ENCODE results near the gene HS3ST2.
A peak's percentile ranks its signal among the peaks of the same experiment; 100 is the strongest.

HS3ST2 gene

DNA sequence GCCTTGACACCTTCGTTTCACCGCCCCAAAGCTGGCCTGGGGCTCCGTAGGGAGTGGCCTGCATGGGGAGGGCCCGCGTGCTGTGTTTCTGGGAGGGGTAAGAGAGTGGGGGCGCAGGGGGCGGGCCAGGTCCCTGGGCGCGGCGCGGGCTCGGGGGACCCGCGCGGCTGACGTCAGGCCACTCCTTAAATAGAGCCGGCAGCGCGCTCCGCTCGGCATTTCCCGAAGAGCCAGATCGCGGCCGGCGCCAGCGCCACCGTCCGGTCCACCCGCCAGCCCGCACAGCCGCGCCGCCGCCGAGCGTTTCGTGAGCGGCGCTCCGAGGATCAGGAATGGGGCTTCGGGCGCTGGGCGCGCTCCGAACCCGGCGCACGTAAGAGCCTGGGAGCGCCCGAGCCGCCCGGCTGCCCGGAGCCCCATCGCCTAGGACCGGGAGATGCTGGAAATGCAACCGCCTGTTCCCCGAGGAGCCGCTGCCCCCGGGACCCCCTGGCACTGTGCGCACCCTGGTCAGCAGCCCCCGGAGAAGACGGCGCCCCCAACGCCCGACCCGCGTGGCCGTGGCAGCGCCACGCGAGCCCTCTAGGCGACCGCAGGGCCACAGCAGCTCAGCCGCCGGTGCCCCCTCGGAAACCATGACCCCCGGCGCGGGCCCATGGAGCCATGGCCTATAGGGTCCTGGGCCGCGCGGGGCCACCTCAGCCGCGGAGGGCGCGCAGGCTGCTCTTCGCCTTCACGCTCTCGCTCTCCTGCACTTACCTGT, at the start of gene HS3ST2:
Gene HS3ST2 (plus strand): TSS at position 215 of the 763 bp plus-strand sequence. CDS start 449 bp downstream, at position 664.
- Histone ChIP-seq H3K9me3 (ENCODE audit: low read length) (no peaks in the 10 kb centered on the region), H3K27ac (ENCODE audit: low read depth, low read length) (no peak within 1 kb of the TSS), H3K9ac (ENCODE audit: low read length) (no peak within 1 kb of the TSS), H3K4me3 (ENCODE audit: low read depth in 1 of 2, low read length in 2 of 2) (peak within 1 kb of the TSS; percentile 39 to 72), H3K27me3 (ENCODE audit: control insufficient read depth in 1 of 2, insufficient read depth in 2 of 2, low read length in 2 of 2) (peaks cover 8 to 31% of the 10 kb centered on the region in 2 donors), H3K36me3 (ENCODE audit: insufficient read depth, low read length) (no peaks in the 10 kb centered on the region), H3K4me1 (ENCODE audit: insufficient read depth, low read length) (peaks cover 5% of the 10 kb centered on the region)

DNA sequence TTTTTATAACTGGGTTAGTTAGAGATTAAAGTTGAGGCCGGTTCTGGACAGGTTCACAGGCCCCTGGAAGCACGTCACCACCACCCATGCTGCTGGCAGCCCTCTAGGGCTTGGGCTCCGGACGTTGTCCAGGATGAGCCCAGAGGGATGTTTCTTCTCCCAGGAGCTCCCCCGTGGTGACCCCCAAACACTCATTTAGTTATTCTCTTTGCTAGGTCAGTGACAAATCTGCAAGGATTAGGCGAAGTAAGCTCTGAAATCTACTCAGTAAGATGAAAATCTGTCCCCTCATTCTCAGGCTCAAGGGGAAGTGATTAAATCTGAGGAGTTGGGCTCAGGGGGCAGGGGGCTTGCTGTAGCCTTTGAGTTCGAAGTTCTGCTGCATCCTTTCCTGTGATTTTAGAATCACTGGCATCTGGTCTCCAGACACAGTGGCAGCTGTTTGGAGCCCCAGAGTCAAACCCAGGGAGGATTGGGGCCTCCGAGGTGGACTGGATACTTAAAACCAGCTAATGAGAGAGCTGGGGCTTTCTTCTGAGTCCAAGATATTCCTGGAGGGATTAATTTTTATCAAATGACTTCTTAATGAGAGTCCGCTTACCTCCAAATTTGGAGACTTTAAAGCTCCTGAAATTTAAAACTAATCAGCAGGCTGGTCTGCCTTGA, 49.2 kb upstream of the HS3ST2 start:
- no peaks in the 10 kb centered on the region for H3K36me3 ChIP-seq (ENCODE audit: insufficient read depth, low read length)
- H3K27ac ChIP-seq (ENCODE audit: low read depth, low read length): peak overlapping the region; percentile 74
- H3K9ac ChIP-seq (ENCODE audit: low read length): no peak overlapping the region
- no peaks in the 10 kb centered on the region for H3K27me3 ChIP-seq (ENCODE audit: control insufficient read depth in 1 of 2, insufficient read depth in 2 of 2, low read length in 2 of 2)
- H3K9me3 ChIP-seq (ENCODE audit: low read length): no peaks in the 10 kb centered on the region
- peaks cover 35% of the 10 kb centered on the region for H3K4me1 ChIP-seq (ENCODE audit: insufficient read depth, low read length)
- no peak overlapping the region for H3K4me3 ChIP-seq (ENCODE audit: low read depth in 1 of 2, low read length in 2 of 2)

DNA sequence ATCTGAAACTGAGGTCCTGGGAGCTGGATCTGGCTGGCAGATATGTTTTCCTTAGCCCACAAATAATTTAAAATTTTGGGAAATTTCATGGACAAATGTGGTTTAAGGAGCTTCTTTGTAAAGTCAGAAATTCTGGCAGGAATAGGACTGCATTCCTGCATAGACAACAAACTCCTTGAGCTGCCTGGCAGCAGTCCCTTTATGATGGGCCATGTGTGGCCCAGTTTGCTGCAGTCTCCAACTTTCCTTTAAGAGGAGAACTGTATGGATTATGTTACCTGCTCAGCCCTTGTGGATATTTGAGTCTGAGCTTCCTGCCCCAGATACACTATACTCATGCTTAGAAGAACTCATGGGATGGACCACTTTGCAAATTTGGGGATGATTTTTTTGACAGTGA, 48.5 kb upstream of the HS3ST2 start:
- no peak overlapping the region for H3K27ac ChIP-seq (ENCODE audit: low read depth, low read length)
- no peak overlapping the region for H3K4me3 ChIP-seq (ENCODE audit: low read depth in 1 of 2, low read length in 2 of 2)
- H3K9ac ChIP-seq (ENCODE audit: low read length): no peak overlapping the region
- no peaks in the 10 kb centered on the region for H3K27me3 ChIP-seq (ENCODE audit: control insufficient read depth in 1 of 2, insufficient read depth in 2 of 2, low read length in 2 of 2)
- H3K9me3 ChIP-seq (ENCODE audit: low read length): no peaks in the 10 kb centered on the region
- H3K36me3 ChIP-seq (ENCODE audit: insufficient read depth, low read length): no peaks in the 10 kb centered on the region
- peaks cover 35% of the 10 kb centered on the region for H3K4me1 ChIP-seq (ENCODE audit: insufficient read depth, low read length)

DNA sequence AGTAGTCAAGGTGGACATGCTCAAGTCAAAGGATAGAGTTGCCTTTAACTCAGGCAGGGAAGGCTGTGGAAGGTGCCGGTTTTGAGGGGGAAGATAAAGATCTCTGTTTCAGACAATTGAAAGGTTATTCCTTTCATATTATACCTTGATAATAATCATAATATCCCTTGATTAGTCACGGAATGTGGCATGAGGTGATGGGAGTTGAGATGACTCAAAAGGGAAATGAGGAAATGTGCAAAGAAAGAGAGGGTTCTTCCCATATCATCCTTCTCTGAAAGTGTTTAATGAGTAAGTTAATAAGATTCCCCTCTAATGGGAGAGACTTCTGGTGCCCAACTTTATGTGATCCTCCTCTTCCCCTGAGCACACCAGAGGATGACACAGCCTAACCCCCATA, 43.1 kb upstream of the HS3ST2 start:
- H3K9ac ChIP-seq (ENCODE audit: low read length): no peak overlapping the region
- no peaks in the 10 kb centered on the region for H3K36me3 ChIP-seq (ENCODE audit: insufficient read depth, low read length)
- H3K27me3 ChIP-seq (ENCODE audit: control insufficient read depth in 1 of 2, insufficient read depth in 2 of 2, low read length in 2 of 2): no peaks in the 10 kb centered on the region
- no peaks in the 10 kb centered on the region for H3K9me3 ChIP-seq (ENCODE audit: low read length)
- H3K4me1 ChIP-seq (ENCODE audit: insufficient read depth, low read length): peaks cover 3% of the 10 kb centered on the region
- no peak overlapping the region for H3K4me3 ChIP-seq (ENCODE audit: low read depth in 1 of 2, low read length in 2 of 2)
- no peak overlapping the region for H3K27ac ChIP-seq (ENCODE audit: low read depth, low read length)

DNA sequence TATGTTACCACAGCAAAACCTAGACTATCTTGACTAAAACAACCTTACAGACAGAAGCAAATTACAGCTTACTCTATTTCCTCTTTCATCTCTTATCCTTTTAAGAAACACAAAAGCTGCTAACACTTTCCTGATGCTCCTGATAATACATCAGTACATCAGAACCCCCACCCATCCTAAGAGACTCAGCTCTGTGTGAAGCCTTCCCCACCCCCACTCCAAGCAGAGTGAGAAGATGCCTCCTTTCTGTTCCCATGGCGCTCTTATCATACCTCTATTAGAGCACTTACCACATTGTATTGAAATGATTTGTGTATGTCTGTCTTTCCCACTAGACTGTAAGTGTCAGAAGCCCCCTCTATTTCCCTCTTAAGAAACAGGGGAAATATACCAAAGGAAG, 42.4 kb upstream of the HS3ST2 start:
- Histone ChIP-seq H3K9ac (ENCODE audit: low read length) (no peak overlapping the region), H3K27me3 (ENCODE audit: control insufficient read depth in 1 of 2, insufficient read depth in 2 of 2, low read length in 2 of 2) (no peaks in the 10 kb centered on the region), H3K4me3 (ENCODE audit: low read depth in 1 of 2, low read length in 2 of 2) (no peak overlapping the region), H3K9me3 (ENCODE audit: low read length) (no peaks in the 10 kb centered on the region), H3K27ac (ENCODE audit: low read depth, low read length) (no peak overlapping the region), H3K36me3 (ENCODE audit: insufficient read depth, low read length) (no peaks in the 10 kb centered on the region), H3K4me1 (ENCODE audit: insufficient read depth, low read length) (no peaks in the 10 kb centered on the region)

DNA sequence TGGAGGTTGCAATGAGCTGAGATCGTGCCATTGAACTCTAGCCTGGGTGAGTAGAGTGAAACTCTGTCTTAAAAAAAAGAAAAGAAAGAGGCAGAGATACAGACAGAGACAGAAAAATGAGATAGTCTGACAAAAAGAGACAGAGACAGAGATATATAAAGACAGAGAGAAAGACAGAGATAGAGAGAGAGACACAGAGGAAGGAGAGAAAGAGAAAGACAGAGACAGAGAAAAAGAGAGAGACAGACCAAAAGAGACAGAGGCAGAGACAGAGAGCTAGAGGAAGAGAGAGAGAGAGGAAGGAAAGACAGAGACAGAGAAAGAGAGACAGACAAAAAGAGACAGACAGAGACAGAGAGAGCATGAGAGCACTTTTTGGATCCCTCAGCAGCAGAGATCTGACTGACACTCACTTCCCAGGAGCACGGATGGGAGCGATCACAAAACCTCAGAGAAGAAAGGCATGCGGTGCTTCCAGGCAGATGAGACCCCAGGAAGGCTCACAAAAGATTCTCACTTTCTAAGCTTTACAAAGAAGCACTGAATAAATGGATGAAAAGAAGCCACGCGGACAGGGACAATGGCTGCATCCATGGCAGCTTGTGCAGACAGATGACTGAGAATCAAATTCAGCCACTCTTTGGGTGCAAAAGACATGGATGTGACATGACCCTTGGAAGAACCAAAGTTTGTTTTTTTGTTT, 38.6 kb upstream of the HS3ST2 start:
- Histone ChIP-seq H3K27me3 (ENCODE audit: control insufficient read depth in 1 of 2, insufficient read depth in 2 of 2, low read length in 2 of 2) (no peaks in the 10 kb centered on the region), H3K9ac (ENCODE audit: low read length) (no peak overlapping the region), H3K4me1 (ENCODE audit: insufficient read depth, low read length) (no peaks in the 10 kb centered on the region), H3K9me3 (ENCODE audit: low read length) (no peaks in the 10 kb centered on the region), H3K36me3 (ENCODE audit: insufficient read depth, low read length) (no peaks in the 10 kb centered on the region), H3K4me3 (ENCODE audit: low read depth in 1 of 2, low read length in 2 of 2) (no peak overlapping the region), H3K27ac (ENCODE audit: low read depth, low read length) (no peak overlapping the region)

DNA sequence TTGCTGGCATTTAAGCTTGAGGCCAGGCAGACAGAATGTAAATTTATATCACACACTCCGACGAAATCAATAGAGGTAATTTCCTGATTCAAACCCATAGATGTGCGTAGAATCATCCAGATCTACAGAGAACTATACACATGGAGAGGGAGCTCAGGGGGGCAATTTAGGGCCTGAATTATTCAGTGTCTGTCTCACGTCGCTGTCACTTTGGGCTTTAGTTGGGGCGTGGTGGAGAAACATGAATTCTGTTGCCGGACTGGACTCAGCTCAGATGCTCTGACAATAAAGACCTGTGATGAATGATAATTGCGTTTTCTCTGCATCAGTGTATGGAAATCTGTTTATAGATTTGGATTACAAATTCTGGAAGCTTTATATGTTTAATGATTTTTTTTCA, 32.5 kb upstream of the HS3ST2 start:
- no peaks in the 10 kb centered on the region for H3K9me3 ChIP-seq (ENCODE audit: low read length)
- H3K4me3 ChIP-seq (ENCODE audit: low read depth in 1 of 2, low read length in 2 of 2): no peak overlapping the region
- H3K36me3 ChIP-seq (ENCODE audit: insufficient read depth, low read length): no peaks in the 10 kb centered on the region
- no peak overlapping the region for H3K27ac ChIP-seq (ENCODE audit: low read depth, low read length)
- no peaks in the 10 kb centered on the region for H3K27me3 ChIP-seq (ENCODE audit: control insufficient read depth in 1 of 2, insufficient read depth in 2 of 2, low read length in 2 of 2)
- no peak overlapping the region for H3K9ac ChIP-seq (ENCODE audit: low read length)
- H3K4me1 ChIP-seq (ENCODE audit: insufficient read depth, low read length): no peaks in the 10 kb centered on the region

DNA sequence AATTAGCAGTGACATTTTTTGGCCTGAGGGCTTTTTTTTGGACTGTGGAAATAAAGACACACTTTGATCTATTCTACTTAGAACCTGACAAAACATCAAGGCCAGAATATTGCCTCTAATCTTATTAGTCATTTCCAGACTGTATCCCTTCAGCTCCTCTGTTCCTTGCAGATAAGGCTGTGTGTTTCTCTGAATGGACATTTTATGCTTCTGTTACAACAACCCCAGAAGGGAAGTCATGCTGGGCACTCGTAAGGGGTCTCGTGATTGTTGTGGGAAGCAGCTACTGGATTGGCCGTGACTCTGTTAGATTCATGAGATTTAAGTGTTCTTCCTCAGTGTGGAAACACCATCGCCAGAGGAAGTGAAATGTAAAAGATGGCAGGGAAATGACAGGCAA, 31.6 kb upstream of the HS3ST2 start:
- Histone ChIP-seq H3K36me3 (ENCODE audit: insufficient read depth, low read length) (no peaks in the 10 kb centered on the region), H3K4me1 (ENCODE audit: insufficient read depth, low read length) (peaks cover 3% of the 10 kb centered on the region), H3K27ac (ENCODE audit: low read depth, low read length) (no peak overlapping the region), H3K27me3 (ENCODE audit: control insufficient read depth in 1 of 2, insufficient read depth in 2 of 2, low read length in 2 of 2) (no peaks in the 10 kb centered on the region), H3K4me3 (ENCODE audit: low read depth in 1 of 2, low read length in 2 of 2) (no peak overlapping the region), H3K9me3 (ENCODE audit: low read length) (no peaks in the 10 kb centered on the region), H3K9ac (ENCODE audit: low read length) (no peak overlapping the region)

DNA sequence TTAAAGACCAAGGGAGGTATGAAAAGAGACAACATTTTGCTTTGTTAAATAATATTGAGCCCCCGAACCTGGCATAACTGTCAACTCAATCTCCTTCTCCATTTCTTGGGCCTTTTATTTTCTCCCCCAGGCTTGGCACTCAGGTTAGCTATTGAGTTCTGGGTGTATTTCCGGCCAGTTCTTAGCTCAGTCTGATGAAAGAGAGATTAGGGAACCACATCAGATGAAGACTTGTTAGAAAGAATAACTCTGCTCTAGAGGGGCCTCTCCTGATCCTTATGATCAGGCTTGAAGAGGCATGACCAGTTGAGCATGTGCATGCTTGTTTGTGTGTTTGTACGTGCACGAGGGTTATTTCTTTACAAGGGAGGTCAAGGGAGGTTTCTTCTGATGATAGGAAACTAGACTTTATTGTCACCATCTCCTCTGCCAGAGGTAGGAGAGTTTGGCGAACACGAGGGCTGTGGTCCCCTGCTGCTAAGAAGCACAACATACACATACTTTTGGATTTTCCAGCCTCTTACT, 29.2 kb upstream of the HS3ST2 start:
- Histone ChIP-seq H3K4me3 (ENCODE audit: low read depth in 1 of 2, low read length in 2 of 2) (no peak overlapping the region), H3K27ac (ENCODE audit: low read depth, low read length) (no peak overlapping the region), H3K9ac (ENCODE audit: low read length) (no peak overlapping the region), H3K27me3 (ENCODE audit: control insufficient read depth in 1 of 2, insufficient read depth in 2 of 2, low read length in 2 of 2) (no peaks in the 10 kb centered on the region), H3K9me3 (ENCODE audit: low read length) (no peaks in the 10 kb centered on the region), H3K4me1 (ENCODE audit: insufficient read depth, low read length) (peaks cover 19% of the 10 kb centered on the region), H3K36me3 (ENCODE audit: insufficient read depth, low read length) (no peaks in the 10 kb centered on the region)

DNA sequence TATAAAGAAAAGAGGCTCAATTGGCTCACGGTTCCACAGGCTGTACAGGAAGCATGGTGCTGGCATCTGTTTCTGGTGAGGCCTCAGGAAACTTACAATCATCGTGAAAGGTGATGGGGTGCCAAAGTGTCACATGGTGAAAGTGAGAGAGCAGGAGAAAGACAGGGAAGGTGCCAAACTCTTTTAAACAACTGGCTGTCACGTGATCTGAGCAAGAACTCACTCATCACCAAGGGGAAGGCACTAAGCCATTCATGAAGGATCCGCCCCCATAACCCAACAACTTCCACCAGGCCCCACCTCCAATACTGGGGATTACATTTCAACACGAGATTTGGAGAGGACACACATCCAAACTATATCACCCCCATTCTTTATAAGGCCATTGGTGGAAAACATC, 28.4 kb upstream of the HS3ST2 start:
- no peak overlapping the region for H3K27ac ChIP-seq (ENCODE audit: low read depth, low read length)

DNA sequence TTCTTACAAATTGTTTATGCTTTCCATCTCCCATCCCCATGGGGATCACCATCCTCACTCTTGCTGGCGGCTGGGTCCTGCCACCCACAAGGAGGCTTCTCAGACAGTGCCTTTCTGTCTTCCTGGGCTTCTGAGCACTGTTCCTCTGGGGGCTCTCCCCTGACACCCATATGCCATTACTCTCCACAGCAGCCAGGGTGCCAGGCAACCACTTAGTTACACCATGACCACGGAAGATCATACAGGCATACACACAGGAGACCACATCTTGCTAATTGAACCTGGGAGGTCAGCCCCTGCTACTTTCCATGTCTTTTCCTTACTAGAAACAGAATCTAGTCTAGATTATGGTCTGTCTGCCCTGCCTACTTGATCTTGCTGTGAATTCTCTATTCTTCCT, 27.7 kb upstream of the HS3ST2 start:
- Histone ChIP-seq H3K4me3 (ENCODE audit: low read depth in 1 of 2, low read length in 2 of 2) (no peak overlapping the region), H3K9ac (ENCODE audit: low read length) (no peak overlapping the region), H3K27me3 (ENCODE audit: control insufficient read depth in 1 of 2, insufficient read depth in 2 of 2, low read length in 2 of 2) (no peaks in the 10 kb centered on the region), H3K4me1 (ENCODE audit: insufficient read depth, low read length) (peaks cover 19% of the 10 kb centered on the region), H3K9me3 (ENCODE audit: low read length) (no peaks in the 10 kb centered on the region), H3K27ac (ENCODE audit: low read depth, low read length) (no peak overlapping the region), H3K36me3 (ENCODE audit: insufficient read depth, low read length) (no peaks in the 10 kb centered on the region)

More for the DNA sequence above, 28.4 kb upstream of the HS3ST2 start:
- no peaks in the 10 kb centered on the region for H3K9me3 ChIP-seq (ENCODE audit: low read length)
- no peak overlapping the region for H3K4me3 ChIP-seq (ENCODE audit: low read depth in 1 of 2, low read length in 2 of 2)
- H3K27me3 ChIP-seq (ENCODE audit: control insufficient read depth in 1 of 2, insufficient read depth in 2 of 2, low read length in 2 of 2): no peaks in the 10 kb centered on the region
- no peaks in the 10 kb centered on the region for H3K36me3 ChIP-seq (ENCODE audit: insufficient read depth, low read length)
- no peak overlapping the region for H3K9ac ChIP-seq (ENCODE audit: low read length)
- H3K4me1 ChIP-seq (ENCODE audit: insufficient read depth, low read length): peaks cover 19% of the 10 kb centered on the region
